SK-N-SH treated with all-trans-retinoic acid at 6 μM for 48 hours (cell line): ENCODE measurements around the gene ZNF683.

Source experiments
- ATAC-seq: fragments of 200-7000 bp; cut with Tn5 transposase; 3 replicates; pipeline ENCODE4 v1.9.1; 2020; ENCODE audit warnings: mild to moderate bottlenecking, moderate library complexity
- ARNTL ChIP-seq: fragments of 450-650 bp; formaldehyde crosslinking; IDR thresholded peaks from 2 replicates; pipeline ENCODE4 v1.5.0; 2020; ENCODE audit warnings: low read depth, mild to moderate bottlenecking, moderate library complexity, borderline replicate concordance
- BACH2 ChIP-seq: fragments of 250-450 bp; sonication (Bioruptor Pico); IDR thresholded peaks from 2 replicates; pipeline ENCODE4 v1.9.0; 2021; ENCODE audit warnings: mild to moderate bottlenecking, borderline replicate concordance
- CSDC2 ChIP-seq: fragments of 250-450 bp; sonication (Bioruptor Pico); IDR thresholded peaks from 2 replicates; pipeline ENCODE4 v1.5.0; 2020; ENCODE audit warnings: mild to moderate bottlenecking, moderate library complexity
- ESRRG ChIP-seq: fragments of 250-450 bp; sonication (Bioruptor Pico); IDR thresholded peaks from 2 replicates; pipeline ENCODE4 v1.6.1; 2021; ENCODE audit warnings: mild to moderate bottlenecking
- GLIS3 ChIP-seq: fragments of 250-450 bp; sonication (Bioruptor Pico); IDR thresholded peaks from 2 replicates; pipeline ENCODE4 v1.5.0; 2020; ENCODE audit warnings: mild to moderate bottlenecking, moderate library complexity
- ISL1 ChIP-seq: fragments of 250-450 bp; sonication (Bioruptor Pico); IDR thresholded peaks from 2 replicates; pipeline ENCODE4 v2.1.2; 2022; ENCODE audit warnings: mild to moderate bottlenecking, moderate library complexity
- OSR1 ChIP-seq: fragments of 250-450 bp; sonication (Bioruptor Pico); IDR thresholded peaks from 2 replicates; pipeline ENCODE4 v1.8.0; 2022; ENCODE audit warnings: moderate library complexity, mild to moderate bottlenecking, inconsistent platforms
- PPARA ChIP-seq: fragments of 250-450 bp; sonication (Bioruptor Pico); IDR thresholded peaks from 2 replicates; pipeline ENCODE4 v1.5.0; 2020; ENCODE audit warnings: mild to moderate bottlenecking, borderline replicate concordance
- RARB ChIP-seq: fragments of 250-450 bp; sonication (Bioruptor Pico); IDR thresholded peaks from 2 replicates; pipeline ENCODE4 v1.8.0; 2021; ENCODE audit warnings: mild to moderate bottlenecking, moderate library complexity
- SNAI2 ChIP-seq: fragments of 250-450 bp; sonication (Bioruptor Pico); IDR thresholded peaks from 2 replicates; pipeline ENCODE4 v1.5.0; 2020; ENCODE audit warnings: mild to moderate bottlenecking, moderate library complexity
- TOX ChIP-seq: fragments of 250-450 bp; sonication (Bioruptor Pico); IDR thresholded peaks from 2 replicates; pipeline ENCODE4 v1.8.0; 2021; ENCODE audit warnings: mild to moderate bottlenecking, moderate library complexity, borderline replicate concordance
- ZC3H10 ChIP-seq: fragments of 250-450 bp; sonication (Bioruptor Pico); IDR thresholded peaks from 2 replicates; pipeline ENCODE4 v1.5.1; 2021; ENCODE audit warnings: mild to moderate bottlenecking, moderate library complexity
- ZFP3 ChIP-seq: fragments of 250-450 bp; sonication (Bioruptor Pico); IDR thresholded peaks from 2 replicates; pipeline ENCODE4 v1.5.0; 2020; ENCODE audit warnings: mild to moderate bottlenecking, moderate library complexity
- ZFP30 ChIP-seq: fragments of 450-650 bp; formaldehyde crosslinking; IDR thresholded peaks from 2 replicates; pipeline ENCODE4 v1.5.0; 2022; ENCODE audit warnings: mild to moderate bottlenecking, moderate library complexity
- ZNF565 ChIP-seq: fragments of 450-650 bp; formaldehyde crosslinking; conservative IDR thresholded peaks from 2 replicates; pipeline ENCODE4 v1.5.0; 2020; ENCODE audit warnings: low read depth, mild to moderate bottlenecking, moderate library complexity
- ZNF70 ChIP-seq: fragments of 450-650 bp; formaldehyde crosslinking; IDR thresholded peaks from 2 replicates; pipeline ENCODE4 v1.5.0; 2020; ENCODE audit warnings: mild to moderate bottlenecking, moderate library complexity
- ZNF8 ChIP-seq: fragments of 450-650 bp; formaldehyde crosslinking; IDR thresholded peaks from 2 replicates; pipeline ENCODE4 v1.5.0; 2020; ENCODE audit warnings: mild to moderate bottlenecking, moderate library complexity
- TF ChIP-seq, protein P1 (sequence below): fragments of 250-450 bp; sonication (Bioruptor Pico); IDR thresholded peaks from 2 replicates; pipeline ENCODE4 v1.8.0; 2021; ENCODE audit warnings: low read depth, mild to moderate bottlenecking, moderate library complexity, borderline replicate concordance
- TF ChIP-seq, protein P2 (sequence below): fragments of 250-450 bp; sonication (Bioruptor Pico); IDR thresholded peaks from 2 replicates; pipeline ENCODE4 v1.5.1; 2020; ENCODE audit warnings: low read depth, mild to moderate bottlenecking, moderate library complexity
- TF ChIP-seq, protein P3 (sequence below): fragments of 250-450 bp; sonication (Bioruptor Pico); IDR thresholded peaks from 2 replicates; pipeline ENCODE4 v1.8.0; 2020; ENCODE audit warnings: mild to moderate bottlenecking, moderate library complexity, borderline replicate concordance
- TF ChIP-seq, protein P4 (sequence below): fragments of 250-450 bp; sonication (Bioruptor Pico); IDR thresholded peaks from 2 replicates; pipeline ENCODE4 v1.5.1; 2021; ENCODE audit warnings: mild to moderate bottlenecking, moderate library complexity

ZNF683 gene

DNA sequence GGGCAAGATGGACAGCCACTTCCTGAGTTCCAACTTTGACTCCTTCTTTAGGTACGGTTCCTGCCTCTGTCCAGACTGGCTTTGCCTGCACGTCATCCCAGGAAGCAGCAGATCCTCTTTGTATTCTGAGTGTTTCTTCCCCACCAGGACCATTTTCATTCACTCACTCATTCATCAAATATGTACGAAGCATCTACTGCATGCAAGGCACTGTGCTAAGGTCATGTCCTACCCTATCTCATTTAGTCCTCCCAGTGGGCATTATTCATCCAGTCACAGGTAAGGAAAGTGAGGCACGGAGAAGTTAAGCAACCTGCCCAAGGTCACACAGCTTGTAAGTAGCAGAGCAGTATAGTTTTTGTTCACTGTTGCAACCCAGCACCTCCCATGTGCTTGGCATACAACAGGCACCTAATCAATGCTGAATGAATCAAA lies 32.5 kb downstream of the ZNF683 start:
- no peak for ATAC-seq
- TF ChIP-seq ZFP3 (no peak), GLIS3 (no peak), ZNF8 (no peak), ARNTL (CRISPR knock-in tag) (no peak)
- TF ChIP-seq, protein P1, sequence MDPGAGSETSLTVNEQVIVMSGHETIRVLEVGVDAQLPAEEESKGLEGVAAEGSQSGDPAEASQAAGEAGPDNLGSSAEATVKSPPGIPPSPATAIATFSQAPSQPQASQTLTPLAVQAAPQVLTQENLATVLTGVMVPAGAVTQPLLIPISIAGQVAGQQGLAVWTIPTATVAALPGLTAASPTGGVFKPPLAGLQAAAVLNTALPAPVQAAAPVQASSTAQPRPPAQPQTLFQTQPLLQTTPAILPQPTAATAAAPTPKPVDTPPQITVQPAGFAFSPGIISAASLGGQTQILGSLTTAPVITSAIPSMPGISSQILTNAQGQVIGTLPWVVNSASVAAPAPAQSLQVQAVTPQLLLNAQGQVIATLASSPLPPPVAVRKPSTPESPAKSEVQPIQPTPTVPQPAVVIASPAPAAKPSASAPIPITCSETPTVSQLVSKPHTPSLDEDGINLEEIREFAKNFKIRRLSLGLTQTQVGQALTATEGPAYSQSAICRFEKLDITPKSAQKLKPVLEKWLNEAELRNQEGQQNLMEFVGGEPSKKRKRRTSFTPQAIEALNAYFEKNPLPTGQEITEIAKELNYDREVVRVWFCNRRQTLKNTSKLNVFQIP (CRISPR knock-in tag): no peak

DNA sequence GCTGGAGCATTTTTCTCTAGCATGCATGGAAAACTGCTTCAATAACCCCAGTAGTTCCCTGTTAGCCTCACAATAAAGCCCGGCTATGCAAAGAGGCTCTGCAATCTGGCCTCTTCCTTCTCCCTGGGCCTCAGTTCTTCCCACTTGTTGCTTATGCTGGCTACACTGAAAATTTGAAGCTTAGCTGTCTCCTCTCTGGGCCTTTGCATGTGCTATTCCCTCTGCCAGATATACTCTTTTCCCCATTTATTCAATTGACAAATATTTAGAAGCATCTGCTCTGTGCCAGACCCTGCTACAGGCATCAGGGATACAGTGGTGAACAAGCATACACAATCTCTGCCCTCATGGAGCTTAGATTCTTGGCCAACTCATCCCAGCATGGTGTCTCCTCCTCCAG lies 33.9 kb downstream of the ZNF683 start:
- no peak for ATAC-seq
- TF ChIP-seq ESRRG (CRISPR knock-in tag): no peak
- TF ChIP-seq GLIS3: no peak
- TF ChIP-seq BACH2 (CRISPR knock-in tag): no peak
- no peak for TF ChIP-seq ZFP3
- TF ChIP-seq, protein P2, sequence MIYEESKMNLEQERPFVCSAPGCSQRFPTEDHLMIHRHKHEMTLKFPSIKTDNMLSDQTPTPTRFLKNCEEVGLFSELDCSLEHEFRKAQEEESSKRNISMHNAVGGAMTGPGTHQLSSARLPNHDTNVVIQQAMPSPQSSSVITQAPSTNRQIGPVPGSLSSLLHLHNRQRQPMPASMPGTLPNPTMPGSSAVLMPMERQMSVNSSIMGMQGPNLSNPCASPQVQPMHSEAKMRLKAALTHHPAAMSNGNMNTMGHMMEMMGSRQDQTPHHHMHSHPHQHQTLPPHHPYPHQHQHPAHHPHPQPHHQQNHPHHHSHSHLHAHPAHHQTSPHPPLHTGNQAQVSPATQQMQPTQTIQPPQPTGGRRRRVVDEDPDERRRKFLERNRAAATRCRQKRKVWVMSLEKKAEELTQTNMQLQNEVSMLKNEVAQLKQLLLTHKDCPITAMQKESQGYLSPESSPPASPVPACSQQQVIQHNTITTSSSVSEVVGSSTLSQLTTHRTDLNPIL (CRISPR knock-in tag): no peak
- TF ChIP-seq RARB (CRISPR knock-in tag): no peak
- no peak for TF ChIP-seq OSR1 (CRISPR knock-in tag)
- no peak for TF ChIP-seq ARNTL (CRISPR knock-in tag)
- no peak for TF ChIP-seq ISL1 (CRISPR knock-in tag)
- TF ChIP-seq ZNF8: no peak
- TF ChIP-seq ZC3H10 (CRISPR knock-in tag): no peak
- TF ChIP-seq, protein P3, sequence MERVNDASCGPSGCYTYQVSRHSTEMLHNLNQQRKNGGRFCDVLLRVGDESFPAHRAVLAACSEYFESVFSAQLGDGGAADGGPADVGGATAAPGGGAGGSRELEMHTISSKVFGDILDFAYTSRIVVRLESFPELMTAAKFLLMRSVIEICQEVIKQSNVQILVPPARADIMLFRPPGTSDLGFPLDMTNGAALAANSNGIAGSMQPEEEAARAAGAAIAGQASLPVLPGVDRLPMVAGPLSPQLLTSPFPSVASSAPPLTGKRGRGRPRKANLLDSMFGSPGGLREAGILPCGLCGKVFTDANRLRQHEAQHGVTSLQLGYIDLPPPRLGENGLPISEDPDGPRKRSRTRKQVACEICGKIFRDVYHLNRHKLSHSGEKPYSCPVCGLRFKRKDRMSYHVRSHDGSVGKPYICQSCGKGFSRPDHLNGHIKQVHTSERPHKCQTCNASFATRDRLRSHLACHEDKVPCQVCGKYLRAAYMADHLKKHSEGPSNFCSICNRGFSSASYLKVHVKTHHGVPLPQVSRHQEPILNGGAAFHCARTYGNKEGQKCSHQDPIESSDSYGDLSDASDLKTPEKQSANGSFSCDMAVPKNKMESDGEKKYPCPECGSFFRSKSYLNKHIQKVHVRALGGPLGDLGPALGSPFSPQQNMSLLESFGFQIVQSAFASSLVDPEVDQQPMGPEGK (CRISPR knock-in tag): no peak
- TF ChIP-seq ZNF565: no peak
- TF ChIP-seq, all 23 proteins: peak for 0

DNA sequence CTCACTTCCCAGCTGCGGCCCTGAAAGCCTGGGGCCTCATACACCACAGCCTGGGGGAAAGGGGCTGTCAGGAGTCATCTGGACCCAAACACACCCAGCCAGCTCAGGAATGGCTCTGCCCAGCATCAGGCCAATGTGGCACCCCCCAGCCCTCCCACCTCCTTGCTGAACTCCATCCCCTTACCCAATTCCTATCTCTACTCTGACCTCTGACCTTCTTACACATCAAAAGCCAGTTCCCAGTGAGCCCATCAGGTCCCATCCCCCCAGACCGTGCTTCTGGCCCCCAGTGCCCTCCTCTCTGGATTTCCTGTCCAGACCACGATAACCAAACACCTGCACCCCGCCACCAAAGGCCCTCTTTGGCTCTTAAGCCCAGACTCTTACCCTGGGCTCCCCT lies 34.9 kb downstream of the ZNF683 start:
- TF ChIP-seq OSR1 (CRISPR knock-in tag) (no peak), ZFP3 (no peak), ZNF70 (no peak), SNAI2 (CRISPR knock-in tag) (no peak), ISL1 (CRISPR knock-in tag) (no peak), CSDC2 (CRISPR knock-in tag) (no peak), TOX (no peak), ZNF565 (no peak), PPARA (CRISPR knock-in tag) (no peak), RARB (CRISPR knock-in tag) (no peak), GLIS3 (no peak), ZFP30 (no peak), ESRRG (CRISPR knock-in tag) (no peak)
- TF ChIP-seq, protein P4, sequence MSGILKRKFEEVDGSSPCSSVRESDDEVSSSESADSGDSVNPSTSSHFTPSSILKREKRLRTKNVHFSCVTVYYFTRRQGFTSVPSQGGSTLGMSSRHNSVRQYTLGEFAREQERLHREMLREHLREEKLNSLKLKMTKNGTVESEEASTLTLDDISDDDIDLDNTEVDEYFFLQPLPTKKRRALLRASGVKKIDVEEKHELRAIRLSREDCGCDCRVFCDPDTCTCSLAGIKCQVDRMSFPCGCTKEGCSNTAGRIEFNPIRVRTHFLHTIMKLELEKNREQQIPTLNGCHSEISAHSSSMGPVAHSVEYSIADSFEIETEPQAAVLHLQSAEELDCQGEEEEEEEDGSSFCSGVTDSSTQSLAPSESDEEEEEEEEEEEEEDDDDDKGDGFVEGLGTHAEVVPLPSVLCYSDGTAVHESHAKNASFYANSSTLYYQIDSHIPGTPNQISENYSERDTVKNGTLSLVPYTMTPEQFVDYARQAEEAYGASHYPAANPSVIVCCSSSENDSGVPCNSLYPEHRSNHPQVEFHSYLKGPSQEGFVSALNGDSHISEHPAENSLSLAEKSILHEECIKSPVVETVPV (CRISPR knock-in tag): no peak
- TF ChIP-seq, protein P3 (CRISPR knock-in tag): no peak
- TF ChIP-seq, protein P1 (CRISPR knock-in tag): no peak
- TF ChIP-seq, protein P2 (CRISPR knock-in tag): no peak
- no peak for ATAC-seq
